A549 (cell line): ENCODE results near the gene SORD. TPM values are rescaled to one million over a fixed set of nuclear protein-coding genes. Genes with fewer than 3 reads are reported as not detected.

Experiments
- ATAC-seq, 2 experiments: fragments of 200-7000 bp in 1 of 2; fragments of >200 bp in 1 of 2; cut with Nextera tagmentation in 1 of 2; cut with Tn5 transposase in 1 of 2; 3 replicates each; pipeline versions ENCODE4 v1.8.0 to v1.9.1; 2018 to 2020; ENCODE audit warnings: mild to moderate bottlenecking in 1 of 2, moderate library complexity in 1 of 2
- CTCF ChIA-PET: fragments of 300-600 bp; sonication (Branson Sonifier 250); formaldehyde crosslinking; extraction: SDS; loops from one replicate; lab custom pipeline; 2021; ENCODE audit warnings: antibody characterized with exemption, inconsistent platforms; lab: Yijun Ruan, JAX
- POLR2A ChIA-PET: fragments of 350-600 bp; formaldehyde crosslinking; extraction: SDS; loops from one replicate; lab custom pipeline; 2021; ENCODE audit warnings: antibody characterized with exemption, inconsistent platforms; lab: Yijun Ruan, JAX
- DNase-seq, 2 experiments: peaks; one replicate each; pipeline versions ENCODE4 v3.0.0 to v3.0.0-alpha.2; 2011 to 2016; ENCODE audit warnings: low read depth in 1 of 2, low spot score in 1 of 2
- FAIRE-seq: peaks from 2 replicates; lab custom pipeline; 2011; peaks lifted over from hg19 to GRCh38; lab: Jason Lieb, UNC
- H3K27ac ChIP-seq, 2 experiments: fragments of >200 bp; sonication (Bioruptor Twin); formaldehyde crosslinking; 3 replicates each; pipeline ENCODE4 v1.5.1; 2016 to 2017
- H3K4me1 ChIP-seq: fragments of >200 bp; sonication (Bioruptor Twin); formaldehyde crosslinking; 3 replicates; pipeline ENCODE4 v1.6.1; 2016
- H3K4me2 ChIP-seq: fragments of >200 bp; sonication (Bioruptor Twin); formaldehyde crosslinking; 3 replicates; pipeline ENCODE4 v1.6.1; 2016
- H3K4me3 ChIP-seq: fragments of >200 bp; sonication (Bioruptor Twin); formaldehyde crosslinking; 3 replicates; pipeline ENCODE4 v1.5.1; 2016
- H3K9me3 ChIP-seq: fragments of >200 bp; sonication (Bioruptor Twin); formaldehyde crosslinking; 3 replicates; pipeline ENCODE4 v1.6.1; 2016
- BHLHE40 ChIP-seq: IDR thresholded peaks from 2 replicates; pipeline ENCODE4 v1.6.1; 2012; ENCODE audit warnings: low read depth, low read length, inconsistent platforms
- CBX2 ChIP-seq: fragments of 200-600 bp; sonication (generic); IDR thresholded peaks from 2 replicates; pipeline ENCODE4 v1.6.1; 2016; ENCODE audit warnings: low read depth, mild to moderate bottlenecking, borderline replicate concordance
- CHD4 ChIP-seq: fragments of 200-600 bp; sonication (generic); IDR thresholded peaks from 2 replicates; pipeline ENCODE4 v1.6.1; 2016; ENCODE audit warnings: antibody characterized with exemption, mild to moderate bottlenecking, borderline replicate concordance
- EP300 ChIP-seq, 2 experiments: fragments of >200 bp; sonication (Bioruptor Twin); formaldehyde crosslinking; IDR thresholded peaks; 2 replicates in 1 of 2; 3 replicates in 1 of 2; pipeline ENCODE4 v1.6.1; 2016 to 2017
- FOSL2 ChIP-seq, 2 experiments: fragments of 450-650 bp in 1 of 2; fragments of >200 bp in 1 of 2; sonication (Bioruptor Twin) in 1 of 2; formaldehyde crosslinking; IDR thresholded peaks; 2 replicates each; pipeline versions ENCODE4 v1.5.0 to v1.6.1; 2016 to 2020; ENCODE audit warnings: mild to moderate bottlenecking in 1 of 2, moderate library complexity in 1 of 2
- HEYL ChIP-seq: fragments of 250-450 bp; sonication (Bioruptor Pico); IDR thresholded peaks from 2 replicates; pipeline ENCODE4 v1.8.0; 2021; ENCODE audit warnings: mild to moderate bottlenecking, moderate library complexity
- HOXB13 ChIP-seq: fragments of 250-450 bp; sonication (Bioruptor Pico); IDR thresholded peaks from 2 replicates; pipeline ENCODE4 v1.5.0; 2020; ENCODE audit warnings: low read depth, mild to moderate bottlenecking, moderate library complexity
- JUN ChIP-seq, 2 experiments: fragments of >200 bp; sonication (Bioruptor Twin); formaldehyde crosslinking; IDR thresholded peaks; 2 replicates in 1 of 2; 3 replicates in 1 of 2; pipeline ENCODE4 v1.6.1; 2016 to 2017
- JUNB ChIP-seq: fragments of >200 bp; sonication (Bioruptor Twin); formaldehyde crosslinking; IDR thresholded peaks from 2 replicates; pipeline ENCODE4 v1.6.1; 2016
- MAFK ChIP-seq: fragments of 450-650 bp; IDR thresholded peaks from 2 replicates; pipeline ENCODE4 v1.6.1; 2014; ENCODE audit not compliant: partially characterized antibody
- MYC ChIP-seq: IDR thresholded peaks from 2 replicates; pipeline ENCODE4 v1.6.1; 2012; ENCODE audit warnings: mild to moderate bottlenecking, inconsistent platforms, low read length, improper control_type of control experiment, borderline replicate concordance
- RCOR1 ChIP-seq: fragments of 150-350 bp; IDR thresholded peaks from 2 replicates; pipeline ENCODE4 v1.6.1; 2014; ENCODE audit warnings: antibody characterized with exemption, low read length, low read depth
- ZC3H11A ChIP-seq: fragments of 450-650 bp; IDR thresholded peaks from 2 replicates; pipeline ENCODE4 v1.6.1; 2014; ENCODE audit warnings: antibody characterized with exemption, mild to moderate bottlenecking
- ZFP36 ChIP-seq: fragments of 450-650 bp; IDR thresholded peaks from 2 replicates; pipeline ENCODE4 v1.6.1; 2014; ENCODE audit warnings: borderline replicate concordance; ENCODE audit not compliant: partially characterized antibody
- ZNF302 ChIP-seq: fragments of 250-450 bp; sonication (Bioruptor Pico); IDR thresholded peaks from 2 replicates; pipeline ENCODE4 v1.9.0; 2021; ENCODE audit warnings: inconsistent platforms, mild to moderate bottlenecking, moderate library complexity
- ZSCAN20 ChIP-seq: fragments of 250-450 bp; sonication (Bioruptor Pico); IDR thresholded peaks from 2 replicates; pipeline ENCODE4 v1.8.0; 2022; ENCODE audit warnings: mild to moderate bottlenecking, moderate library complexity
- WGBS: methylation state at CpG from one replicate; pipeline ENCODE4 v1.1.6; 2017; ENCODE audit errors: missing lambda C conversion rate; 5-methylcytosine and 5-hydroxymethylcytosine counted together
- polyA plus RNA-seq, 4 experiments: library from polyadenylated mRNA; depleted of rRNA in 3 of 4; stranded (reverse); fragments of >200 nt; fragmentation: RNase III in 1 of 4; extraction: RNeasy Plus Mini Kit Qiagen cat#74134 plus additional on column Dnase treatment in 1 of 4; gene quantifications; 2 replicates in 3 of 4; 3 replicates in 1 of 4; pipeline ENCODE4 v1.2.3, GENCODE V29; 2011 to 2017
- TF ChIP-seq, protein P1 (sequence below): IDR thresholded peaks from 2 replicates; pipeline ENCODE4 v1.6.1; 2012
- TF ChIP-seq, protein P2 (sequence below): fragments of 200-600 bp; sonication (generic); IDR thresholded peaks from 2 replicates; pipeline ENCODE4 v1.6.1; 2016; ENCODE audit warnings: antibody characterized with exemption, mild to moderate bottlenecking, moderate library complexity
- TF ChIP-seq, protein P3 (sequence below): fragments of 250-450 bp; sonication (Bioruptor Pico); IDR thresholded peaks from 2 replicates; pipeline ENCODE4 v1.5.0; 2021; ENCODE audit warnings: mild to moderate bottlenecking, moderate library complexity, borderline replicate concordance
- TF ChIP-seq, protein P4 (sequence below): fragments of >200 bp; sonication (Bioruptor Twin); formaldehyde crosslinking; IDR thresholded peaks from 3 replicates; pipeline ENCODE4 v1.6.1; 2016
- TF ChIP-seq, protein P5 (sequence below): fragments of 450-650 bp; IDR thresholded peaks from 2 replicates; pipeline ENCODE4 v1.6.1; 2014; ENCODE audit warnings: antibody characterized with exemption
- TF ChIP-seq, protein P6 (sequence below): fragments of >200 bp; sonication (Bioruptor Twin); formaldehyde crosslinking; IDR thresholded peaks from 2 replicates; pipeline ENCODE4 v1.6.1; 2016

The SORD gene
- polyA plus RNA-seq, 2 of the 4 experiments (the other 2 are of a cell fraction) = 37.6 to 49.8 TPM

DNA sequence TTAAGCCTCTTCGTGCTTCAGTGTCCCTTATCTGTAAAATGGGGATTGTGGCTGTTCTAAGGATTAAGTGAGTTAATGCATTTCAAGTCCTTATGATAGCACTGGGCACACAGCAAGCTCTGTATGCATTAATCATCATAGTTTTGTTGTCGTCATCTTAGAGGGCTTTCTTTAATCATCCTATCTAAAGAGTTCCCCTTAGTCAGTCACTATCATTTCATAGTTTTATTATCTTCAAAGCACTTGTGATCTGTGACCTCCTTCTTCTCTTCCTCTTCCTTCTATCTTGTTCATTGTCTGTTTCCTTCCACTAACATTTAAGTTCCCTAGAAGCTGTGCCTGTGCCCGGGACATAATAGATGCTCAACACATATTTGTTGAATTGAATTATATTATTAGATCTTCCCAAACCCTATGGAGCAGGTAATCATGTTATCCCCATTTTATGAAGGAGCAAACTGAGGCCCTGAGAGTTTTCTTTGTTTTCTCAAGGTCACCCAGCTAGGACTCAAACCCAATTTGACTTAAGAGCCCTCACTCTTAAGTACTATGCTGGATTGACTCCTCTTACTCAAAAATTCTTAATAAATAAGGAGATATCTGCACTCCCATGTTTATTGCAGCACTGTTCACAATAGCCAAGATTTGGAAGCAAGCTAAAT, 66.8 kb downstream of the SORD start:
- WGBS = 37% methylated on average over 3 of the region's 3 CpGs
- no peaks in the 10 kb centered on the region for H3K9me3 ChIP-seq
- ATAC-seq (no peak), FAIRE-seq (no peak)
- no peak overlapping the region for H3K27ac ChIP-seq
- no peak overlapping the region for H3K4me2 ChIP-seq
- H3K4me1 ChIP-seq = peaks cover 4% of the 10 kb centered on the region; the same call in 1 of the 3 replicates
- H3K4me3 ChIP-seq = no peak overlapping the region
- TF ChIP-seq, protein P1, sequence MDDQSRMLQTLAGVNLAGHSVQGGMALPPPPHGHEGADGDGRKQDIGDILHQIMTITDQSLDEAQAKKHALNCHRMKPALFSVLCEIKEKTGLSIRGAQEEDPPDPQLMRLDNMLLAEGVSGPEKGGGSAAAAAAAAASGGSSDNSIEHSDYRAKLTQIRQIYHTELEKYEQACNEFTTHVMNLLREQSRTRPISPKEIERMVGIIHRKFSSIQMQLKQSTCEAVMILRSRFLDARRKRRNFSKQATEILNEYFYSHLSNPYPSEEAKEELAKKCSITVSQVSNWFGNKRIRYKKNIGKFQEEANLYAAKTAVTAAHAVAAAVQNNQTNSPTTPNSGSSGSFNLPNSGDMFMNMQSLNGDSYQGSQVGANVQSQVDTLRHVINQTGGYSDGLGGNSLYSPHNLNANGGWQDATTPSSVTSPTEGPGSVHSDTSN = no peak
- TF ChIP-seq BHLHE40 (no peak), HOXB13 (CRISPR knock-in tag) (no peak)
- TF ChIP-seq, protein P2, sequence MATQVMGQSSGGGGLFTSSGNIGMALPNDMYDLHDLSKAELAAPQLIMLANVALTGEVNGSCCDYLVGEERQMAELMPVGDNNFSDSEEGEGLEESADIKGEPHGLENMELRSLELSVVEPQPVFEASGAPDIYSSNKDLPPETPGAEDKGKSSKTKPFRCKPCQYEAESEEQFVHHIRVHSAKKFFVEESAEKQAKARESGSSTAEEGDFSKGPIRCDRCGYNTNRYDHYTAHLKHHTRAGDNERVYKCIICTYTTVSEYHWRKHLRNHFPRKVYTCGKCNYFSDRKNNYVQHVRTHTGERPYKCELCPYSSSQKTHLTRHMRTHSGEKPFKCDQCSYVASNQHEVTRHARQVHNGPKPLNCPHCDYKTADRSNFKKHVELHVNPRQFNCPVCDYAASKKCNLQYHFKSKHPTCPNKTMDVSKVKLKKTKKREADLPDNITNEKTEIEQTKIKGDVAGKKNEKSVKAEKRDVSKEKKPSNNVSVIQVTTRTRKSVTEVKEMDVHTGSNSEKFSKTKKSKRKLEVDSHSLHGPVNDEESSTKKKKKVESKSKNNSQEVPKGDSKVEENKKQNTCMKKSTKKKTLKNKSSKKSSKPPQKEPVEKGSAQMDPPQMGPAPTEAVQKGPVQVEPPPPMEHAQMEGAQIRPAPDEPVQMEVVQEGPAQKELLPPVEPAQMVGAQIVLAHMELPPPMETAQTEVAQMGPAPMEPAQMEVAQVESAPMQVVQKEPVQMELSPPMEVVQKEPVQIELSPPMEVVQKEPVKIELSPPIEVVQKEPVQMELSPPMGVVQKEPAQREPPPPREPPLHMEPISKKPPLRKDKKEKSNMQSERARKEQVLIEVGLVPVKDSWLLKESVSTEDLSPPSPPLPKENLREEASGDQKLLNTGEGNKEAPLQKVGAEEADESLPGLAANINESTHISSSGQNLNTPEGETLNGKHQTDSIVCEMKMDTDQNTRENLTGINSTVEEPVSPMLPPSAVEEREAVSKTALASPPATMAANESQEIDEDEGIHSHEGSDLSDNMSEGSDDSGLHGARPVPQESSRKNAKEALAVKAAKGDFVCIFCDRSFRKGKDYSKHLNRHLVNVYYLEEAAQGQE = no peak
- TF ChIP-seq, all 56 proteins: peak for 0
- DNase-seq = no peak
- ChIA-PET CTCF (interaction anchor here (0.8 kb wide), 1 partner anchor 53 kb away, joined by 3 read pairs; no protein-coding TSS in a partner anchor), POLR2A (interaction anchor here (1.8 kb wide), 1 partner anchor 67 kb away, joined by 5 read pairs; the partner anchor contains the start of gene SORD)

DNA sequence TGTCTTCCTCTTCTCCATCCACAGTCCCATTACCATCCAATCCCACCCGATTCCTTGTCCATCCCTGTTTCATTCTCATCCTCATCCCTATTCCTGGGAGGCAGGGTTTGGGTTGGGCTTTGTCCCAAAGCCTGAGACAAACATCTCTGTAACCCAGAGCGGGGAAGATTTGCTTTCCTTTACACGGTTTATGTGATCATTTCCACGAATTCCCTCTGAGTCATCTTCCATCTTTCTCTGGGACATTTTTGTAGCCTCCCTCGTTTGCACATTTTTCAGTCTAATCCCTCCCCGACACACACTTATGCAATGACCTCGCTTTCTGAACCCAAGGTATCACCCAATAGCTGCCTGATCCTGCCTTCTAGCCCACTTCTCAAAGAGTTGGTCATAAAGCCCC, 68.2 kb downstream of the SORD start:
- FAIRE-seq (no peak), DNase-seq (peak in 1 of 2 experiments; percentile 14), ATAC-seq (no peak; a peak in 2 of 6 replicates)
- Histone ChIP-seq H3K4me2 (peak overlapping the region; percentile 30; the same call in 1 of the 3 replicates), H3K27ac (no peak overlapping the region), H3K4me1 (peaks cover 4% of the 10 kb centered on the region; the same call in 1 of the 3 replicates), H3K4me3 (no peak overlapping the region), H3K9me3 (no peaks in the 10 kb centered on the region)
- CTCF ChIA-PET = no interaction called here
- WGBS = 12% methylated on average over 7 of the region's 7 CpGs
- TF ChIP-seq MAFK = no peak
- TF ChIP-seq, protein P2 = no peak
- TF ChIP-seq HEYL = no peak
- TF ChIP-seq, protein P3, sequence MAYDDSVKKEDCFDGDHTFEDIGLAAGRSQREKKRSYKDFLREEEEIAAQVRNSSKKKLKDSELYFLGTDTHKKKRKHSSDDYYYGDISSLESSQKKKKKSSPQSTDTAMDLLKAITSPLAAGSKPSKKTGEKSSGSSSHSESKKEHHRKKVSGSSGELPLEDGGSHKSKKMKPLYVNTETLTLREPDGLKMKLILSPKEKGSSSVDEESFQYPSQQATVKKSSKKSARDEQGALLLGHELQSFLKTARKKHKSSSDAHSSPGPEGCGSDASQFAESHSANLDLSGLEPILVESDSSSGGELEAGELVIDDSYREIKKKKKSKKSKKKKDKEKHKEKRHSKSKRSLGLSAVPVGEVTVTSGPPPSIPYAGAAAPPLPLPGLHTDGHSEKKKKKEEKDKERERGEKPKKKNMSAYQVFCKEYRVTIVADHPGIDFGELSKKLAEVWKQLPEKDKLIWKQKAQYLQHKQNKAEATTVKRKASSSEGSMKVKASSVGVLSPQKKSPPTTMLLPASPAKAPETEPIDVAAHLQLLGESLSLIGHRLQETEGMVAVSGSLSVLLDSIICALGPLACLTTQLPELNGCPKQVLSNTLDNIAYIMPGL (CRISPR knock-in tag) = no peak
- no peak for TF ChIP-seq ZC3H11A
- TF ChIP-seq, protein P4, sequence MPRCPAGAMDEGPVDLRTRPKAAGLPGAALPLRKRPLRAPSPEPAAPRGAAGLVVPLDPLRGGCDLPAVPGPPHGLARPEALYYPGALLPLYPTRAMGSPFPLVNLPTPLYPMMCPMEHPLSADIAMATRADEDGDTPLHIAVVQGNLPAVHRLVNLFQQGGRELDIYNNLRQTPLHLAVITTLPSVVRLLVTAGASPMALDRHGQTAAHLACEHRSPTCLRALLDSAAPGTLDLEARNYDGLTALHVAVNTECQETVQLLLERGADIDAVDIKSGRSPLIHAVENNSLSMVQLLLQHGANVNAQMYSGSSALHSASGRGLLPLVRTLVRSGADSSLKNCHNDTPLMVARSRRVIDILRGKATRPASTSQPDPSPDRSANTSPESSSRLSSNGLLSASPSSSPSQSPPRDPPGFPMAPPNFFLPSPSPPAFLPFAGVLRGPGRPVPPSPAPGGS = no peak
- TF ChIP-seq, protein P5, sequence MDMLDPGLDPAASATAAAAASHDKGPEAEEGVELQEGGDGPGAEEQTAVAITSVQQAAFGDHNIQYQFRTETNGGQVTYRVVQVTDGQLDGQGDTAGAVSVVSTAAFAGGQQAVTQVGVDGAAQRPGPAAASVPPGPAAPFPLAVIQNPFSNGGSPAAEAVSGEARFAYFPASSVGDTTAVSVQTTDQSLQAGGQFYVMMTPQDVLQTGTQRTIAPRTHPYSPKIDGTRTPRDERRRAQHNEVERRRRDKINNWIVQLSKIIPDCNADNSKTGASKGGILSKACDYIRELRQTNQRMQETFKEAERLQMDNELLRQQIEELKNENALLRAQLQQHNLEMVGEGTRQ = no peak
- no peak for TF ChIP-seq JUN (IDR thresholded peaks at IDR 0.05)
- no peak for TF ChIP-seq RCOR1
- TF ChIP-seq CHD4 = no peak
- TF ChIP-seq, protein P6, sequence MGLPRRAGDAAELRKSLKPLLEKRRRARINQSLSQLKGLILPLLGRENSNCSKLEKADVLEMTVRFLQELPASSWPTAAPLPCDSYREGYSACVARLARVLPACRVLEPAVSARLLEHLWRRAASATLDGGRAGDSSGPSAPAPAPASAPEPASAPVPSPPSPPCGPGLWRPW = no peak
- no peak for TF ChIP-seq MYC
- no peak for TF ChIP-seq CBX2
- TF ChIP-seq ZNF302 (CRISPR knock-in tag) = no peak
- TF ChIP-seq ZFP36 = no peak
- TF ChIP-seq ZSCAN20 (CRISPR knock-in tag) = no peak
- no peak for TF ChIP-seq JUNB
- TF ChIP-seq EP300 (IDR thresholded peaks at IDR 0.05) = no peak
- TF ChIP-seq FOSL2 (IDR thresholded peaks at IDR 0.05) = no peak
- no peak for TF ChIP-seq FOSL2 (CRISPR knock-in tag; IDR thresholded peaks at IDR 0.05)
- POLR2A ChIA-PET = no interaction called here
